ENCODE data around the gene CEP85L.

The CEP85L gene

GRCh38 chr6:118644007-118644406 lies 7.4 kb downstream of the CEP85L start:
- peak; percentile 40; the same call in 1 of the 3 replicates for ATAC-seq
- no peak for TF ChIP-seq TCF4 (CRISPR knock-in tag; IDR thresholded peaks at IDR 0.05; ENCODE audit: borderline replicate concordance)
- no peak for TF ChIP-seq ZFP30 (CRISPR knock-in tag; IDR thresholded peaks at IDR 0.05)
- no peak for TF ChIP-seq TSHZ2 (CRISPR knock-in tag; IDR thresholded peaks at IDR 0.05)
- TF ChIP-seq ZFP3 (CRISPR knock-in tag; IDR thresholded peaks at IDR 0.05), result no peak
- no peak for TF ChIP-seq ESRRG (CRISPR knock-in tag; IDR thresholded peaks at IDR 0.05)
- TF ChIP-seq GLIS3 (CRISPR knock-in tag; IDR thresholded peaks at IDR 0.05), result no peak
- no peak for TF ChIP-seq ZNF8 (CRISPR knock-in tag; IDR thresholded peaks at IDR 0.05)
- TF ChIP-seq PATZ1 (CRISPR knock-in tag; IDR thresholded peaks at IDR 0.05; ENCODE audit: borderline replicate concordance), result no peak
- TF ChIP-seq POU6F1 (CRISPR knock-in tag; IDR thresholded peaks at IDR 0.05; ENCODE audit: borderline replicate concordance, low read depth), result no peak
- no peak for TF ChIP-seq ARNTL (CRISPR knock-in tag; IDR thresholded peaks at IDR 0.05; ENCODE audit: borderline replicate concordance, low read depth)
- no peak for TF ChIP-seq ISL1 (CRISPR knock-in tag; IDR thresholded peaks at IDR 0.05)
- TF ChIP-seq CREB5 (CRISPR knock-in tag; IDR thresholded peaks at IDR 0.05; ENCODE audit: low read depth), result no peak
- no peak for TF ChIP-seq CSDC2 (CRISPR knock-in tag; IDR thresholded peaks at IDR 0.05)
- TF ChIP-seq ZC3H10 (CRISPR knock-in tag; IDR thresholded peaks at IDR 0.05), result no peak

GRCh38 chr6:118641042-118641441 lies 10.3 kb downstream of the CEP85L start:
- TF ChIP-seq TOX (CRISPR knock-in tag; IDR thresholded peaks at IDR 0.05; ENCODE audit: borderline replicate concordance), result no peak
- TF ChIP-seq ISL1 (CRISPR knock-in tag; IDR thresholded peaks at IDR 0.05), result no peak
- TF ChIP-seq PATZ1 (CRISPR knock-in tag; IDR thresholded peaks at IDR 0.05; ENCODE audit: borderline replicate concordance), result no peak
- no peak for TF ChIP-seq ZNF8 (CRISPR knock-in tag; IDR thresholded peaks at IDR 0.05)
- TF ChIP-seq BACH2 (CRISPR knock-in tag; IDR thresholded peaks at IDR 0.05; ENCODE audit: borderline replicate concordance), result no peak
- no peak for TF ChIP-seq ZFP3 (CRISPR knock-in tag; IDR thresholded peaks at IDR 0.05)
- TF ChIP-seq ESRRG (CRISPR knock-in tag; IDR thresholded peaks at IDR 0.05), result no peak
- TF ChIP-seq SNAI2 (CRISPR knock-in tag; IDR thresholded peaks at IDR 0.05), result no peak
- TF ChIP-seq GLIS3 (CRISPR knock-in tag; IDR thresholded peaks at IDR 0.05), result no peak
- no peak for TF ChIP-seq CSRNP3 (CRISPR knock-in tag; IDR thresholded peaks at IDR 0.05)
- no peak for TF ChIP-seq OSR1 (CRISPR knock-in tag; IDR thresholded peaks at IDR 0.05)
- TF ChIP-seq ZNF565 (CRISPR knock-in tag; conservative IDR thresholded peaks at IDR 0.05; ENCODE audit: low read depth), result no peak
- no peak for TF ChIP-seq CREB5 (CRISPR knock-in tag; IDR thresholded peaks at IDR 0.05; ENCODE audit: low read depth)
- TF ChIP-seq POU6F1 (CRISPR knock-in tag; IDR thresholded peaks at IDR 0.05; ENCODE audit: borderline replicate concordance, low read depth), result no peak
- 0 out of 3 replicates have a peak, but pooled peaks have one; percentile 32 for ATAC-seq
